PC-3 (cell line): Measurements from ENCODE around the gene BARHL1.

Source experiments
- CTCF ChIP-seq: fragments of 300-600 bp; sonication (generic); conservative IDR thresholded peaks from 2 replicates; pipeline ENCODE4 v1.5.1; 2017; ENCODE audit warnings: antibody characterized with exemption, low read depth, mild to moderate bottlenecking, low read length
- EZH2 ChIP-seq: fragments of 300-600 bp; sonication (generic); IDR thresholded peaks from one replicate; pipeline ENCODE4 v1.6.1; 2017; ENCODE audit warnings: antibody characterized with exemption, mild to moderate bottlenecking, low read length; ENCODE audit not compliant: unreplicated experiment

- TF ChIP-seq CTCF (no peak), EZH2 (no peak)
Measured at GRCh38 chr9:132582276-132582785, at the start of gene BARHL1.
